ENCODE data around the gene KMT2B.

The KMT2B gene

GRCh38 chr19:35720163-35720524 is 2.3 kb downstream of the KMT2B start:
- H3K9me2 ChIP-seq (replicated peaks; ENCODE audit: insufficient read depth, low read length): no peaks in the 10 kb centered on the region
- H3K4me3 ChIP-seq (ENCODE audit: low read length): no peak overlapping the region
- H3K36me3 ChIP-seq (replicated peaks; ENCODE audit: insufficient read depth, low read length): no peaks in the 10 kb centered on the region
- H3K27ac ChIP-seq (ENCODE audit: low read length): no peak overlapping the region
- H3F3A ChIP-seq (ENCODE audit: insufficient read depth, low read length): peaks cover 7% of the 10 kb centered on the region; the same call in 1 of the 2 replicates
- no peaks in the 10 kb centered on the region for H4K20me1 ChIP-seq (ENCODE audit: insufficient read depth, low read length)
- H2AFZ ChIP-seq (ENCODE audit: low read length): no peak overlapping the region
- H3K27me3 ChIP-seq (replicated peaks; ENCODE audit: insufficient read depth, low read length): no peaks in the 10 kb centered on the region
- no peak for TF ChIP-seq EZH2 (optimal IDR thresholded peaks at IDR 0.05; ENCODE audit: low read depth, low read length)
- peaks cover 9% of the 10 kb centered on the region; the same call in 1 of the 2 replicates for H3K4me1 ChIP-seq (ENCODE audit: low read length)
- peaks cover 40% of the 10 kb centered on the region for H3K79me2 ChIP-seq (ENCODE audit: low read length)
- no peak for DNase-seq
- no peak overlapping the region for H3K4me2 ChIP-seq (ENCODE audit: low read depth, low read length)
- no peak overlapping the region for H3K9ac ChIP-seq (ENCODE audit: low read length)
- no peaks in the 10 kb centered on the region for H3K9me3 ChIP-seq (replicated peaks; ENCODE audit: insufficient read depth, low read length)

DNA sequence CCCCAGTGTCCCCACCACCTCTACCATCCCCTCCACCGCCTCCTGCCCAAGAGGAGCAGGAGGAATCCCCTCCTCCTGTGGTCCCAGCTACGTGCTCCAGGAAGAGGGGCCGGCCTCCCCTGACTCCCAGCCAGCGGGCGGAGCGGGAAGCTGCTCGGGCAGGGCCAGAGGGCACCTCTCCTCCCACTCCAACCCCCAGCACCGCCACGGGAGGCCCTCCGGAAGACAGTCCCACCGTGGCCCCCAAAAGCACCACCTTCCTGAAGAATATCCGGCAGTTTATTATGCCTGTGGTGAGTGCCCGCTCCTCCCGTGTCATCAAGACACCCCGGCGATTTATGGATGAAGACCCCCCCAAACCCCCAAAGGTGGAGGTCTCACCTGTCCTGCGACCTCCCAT is 2.8 kb downstream of the KMT2B start:
- Histone ChIP-seq H3K9me3 (replicated peaks; ENCODE audit: insufficient read depth, low read length) (no peaks in the 10 kb centered on the region), H3K4me1 (ENCODE audit: low read length) (peaks cover 9% of the 10 kb centered on the region; the same call in 1 of the 2 replicates), H3K4me2 (ENCODE audit: low read depth, low read length) (no peak overlapping the region), H3F3A (ENCODE audit: insufficient read depth, low read length) (peaks cover 7% of the 10 kb centered on the region; the same call in 1 of the 2 replicates), H3K36me3 (replicated peaks; ENCODE audit: insufficient read depth, low read length) (0 out of 2 replicates have a peak, but pooled peaks cover under 1% of the 10 kb centered on the region), H3K9ac (ENCODE audit: low read length) (no peak overlapping the region), H3K79me2 (ENCODE audit: low read length) (peaks cover 40% of the 10 kb centered on the region), H3K4me3 (ENCODE audit: low read length) (no peak overlapping the region), H4K20me1 (ENCODE audit: insufficient read depth, low read length) (no peaks in the 10 kb centered on the region), H2AFZ (ENCODE audit: low read length) (no peak overlapping the region), H3K9me2 (replicated peaks; ENCODE audit: insufficient read depth, low read length) (no peaks in the 10 kb centered on the region), H3K27ac (ENCODE audit: low read length) (no peak overlapping the region), H3K27me3 (replicated peaks; ENCODE audit: insufficient read depth, low read length) (no peaks in the 10 kb centered on the region)
- no peak for DNase-seq
- TF ChIP-seq EZH2phosphoT487 (IDR thresholded peaks at IDR 0.05; ENCODE audit: low read length) (no peak), CTCF (IDR thresholded peaks at IDR 0.05; ENCODE audit: low read length) (no peak), EZH2 (optimal IDR thresholded peaks at IDR 0.05; ENCODE audit: low read depth, low read length) (no peak)

- Histone ChIP-seq H3K4me1 (ENCODE audit: low read length) (0 out of 2 replicates have a peak, but pooled peaks cover 4% of the 10 kb centered on the region), H3K9me2 (replicated peaks; ENCODE audit: insufficient read depth, low read length) (no peaks in the 10 kb centered on the region), H3F3A (ENCODE audit: insufficient read depth, low read length) (peaks cover 4% of the 10 kb centered on the region; the same call in 1 of the 2 replicates), H3K4me2 (ENCODE audit: low read depth, low read length) (no peak overlapping the region), H3K27me3 (replicated peaks; ENCODE audit: insufficient read depth, low read length) (no peaks in the 10 kb centered on the region), H2AFZ (ENCODE audit: low read length) (no peak overlapping the region), H3K27ac (ENCODE audit: low read length) (no peak overlapping the region), H4K20me1 (ENCODE audit: insufficient read depth, low read length) (no peaks in the 10 kb centered on the region), H3K9me3 (replicated peaks; ENCODE audit: insufficient read depth, low read length) (no peaks in the 10 kb centered on the region), H3K36me3 (replicated peaks; ENCODE audit: insufficient read depth, low read length) (0 out of 2 replicates have a peak, but pooled peaks cover 6% of the 10 kb centered on the region), H3K4me3 (ENCODE audit: low read length) (no peak overlapping the region), H3K9ac (ENCODE audit: low read length) (no peak overlapping the region), H3K79me2 (ENCODE audit: low read length) (peaks cover 40% of the 10 kb centered on the region)
- no peak for DNase-seq
- TF ChIP-seq EZH2 (optimal IDR thresholded peaks at IDR 0.05; ENCODE audit: low read depth, low read length) (no peak), EZH2phosphoT487 (IDR thresholded peaks at IDR 0.05; ENCODE audit: low read length) (no peak), CTCF (IDR thresholded peaks at IDR 0.05; ENCODE audit: low read length) (no peak)
Observed at GRCh38 chr19:35721374-35721773, 3.6 kb downstream of the KMT2B start.

- H3F3A ChIP-seq (ENCODE audit: insufficient read depth, low read length): no peaks in the 10 kb centered on the region
- TF ChIP-seq EZH2 (optimal IDR thresholded peaks at IDR 0.05; ENCODE audit: low read depth, low read length) (no peak), CTCF (IDR thresholded peaks at IDR 0.05; ENCODE audit: low read length) (no peak), EZH2phosphoT487 (IDR thresholded peaks at IDR 0.05; ENCODE audit: low read length) (no peak)
- peaks cover 7% of the 10 kb centered on the region; the same call in 1 of the 2 replicates for H3K36me3 ChIP-seq (replicated peaks; ENCODE audit: insufficient read depth, low read length)
- H3K27ac ChIP-seq (ENCODE audit: low read length): no peak overlapping the region
- H3K9me2 ChIP-seq (replicated peaks; ENCODE audit: insufficient read depth, low read length): no peaks in the 10 kb centered on the region
- no peak overlapping the region for H3K4me3 ChIP-seq (ENCODE audit: low read length)
- H3K4me2 ChIP-seq (ENCODE audit: low read depth, low read length): no peak overlapping the region
- H2AFZ ChIP-seq (ENCODE audit: low read length): no peak overlapping the region
- DNase-seq: no peak
- H4K20me1 ChIP-seq (ENCODE audit: insufficient read depth, low read length): no peaks in the 10 kb centered on the region
- 0 out of 2 replicates have a peak, but pooled peaks cover 4% of the 10 kb centered on the region for H3K4me1 ChIP-seq (ENCODE audit: low read length)
- no peaks in the 10 kb centered on the region for H3K9me3 ChIP-seq (replicated peaks; ENCODE audit: insufficient read depth, low read length)
- H3K27me3 ChIP-seq (replicated peaks; ENCODE audit: insufficient read depth, low read length): no peaks in the 10 kb centered on the region
- peaks cover 40% of the 10 kb centered on the region for H3K79me2 ChIP-seq (ENCODE audit: low read length)
- no peak overlapping the region for H3K9ac ChIP-seq (ENCODE audit: low read length)
Observed at GRCh38 chr19:35722461-35722860, 4.7 kb downstream of the KMT2B start.
